Hematopoietic multipotent progenitor cell treated with erythropoietin and hydrocortisone succinate and interleukin-3 and kit ligand, for 15 days (in vitro differentiated cells): ENCODE measurements around the gene TNFAIP6.
"Not testable (repeated sequence)": the region's sequence is repeated elsewhere in the genome, so short reads cannot be mapped to it uniquely, and the experiment has no call there.

Experiments
- DNase-seq: peaks from one replicate; pipeline ENCODE4 v3.0.0-alpha.2; 2015; ENCODE audit warnings: low spot score

Gene TNFAIP6

GRCh38 chr2:151357359-151357758 lies at the start of gene TNFAIP6:
Gene TNFAIP6, plus strand, starts transcription at chr2:151357592. Its CDS starts 75 bp downstream, at chr2:151357667.
- DNase-seq: no peak

DNA sequence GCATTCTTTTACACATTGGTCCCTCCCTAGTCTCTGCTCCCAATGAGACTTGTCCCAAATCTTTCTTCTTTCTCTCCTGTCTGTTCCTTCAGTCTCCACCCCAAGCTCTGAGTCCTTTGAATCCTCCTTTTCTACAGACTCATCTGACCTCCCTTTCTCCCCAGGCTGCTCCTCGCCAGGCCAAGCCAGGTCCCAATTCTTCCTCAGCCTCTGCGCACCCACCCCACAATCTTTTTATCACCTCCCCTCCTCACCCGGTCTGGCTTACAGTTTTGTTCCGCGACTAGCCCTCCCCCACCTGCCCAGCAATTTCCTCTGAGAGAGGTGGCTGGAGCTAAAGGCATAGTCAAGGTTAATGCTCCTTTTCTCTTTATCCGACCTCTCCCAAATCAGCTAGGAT lies 47.1 kb upstream of the TNFAIP6 start:
- not testable (repeated sequence) for DNase-seq

GRCh38 chr2:151312440-151312839 lies 45.0 kb upstream of the TNFAIP6 start:
- DNase-seq: not testable (repeated sequence)

DNA sequence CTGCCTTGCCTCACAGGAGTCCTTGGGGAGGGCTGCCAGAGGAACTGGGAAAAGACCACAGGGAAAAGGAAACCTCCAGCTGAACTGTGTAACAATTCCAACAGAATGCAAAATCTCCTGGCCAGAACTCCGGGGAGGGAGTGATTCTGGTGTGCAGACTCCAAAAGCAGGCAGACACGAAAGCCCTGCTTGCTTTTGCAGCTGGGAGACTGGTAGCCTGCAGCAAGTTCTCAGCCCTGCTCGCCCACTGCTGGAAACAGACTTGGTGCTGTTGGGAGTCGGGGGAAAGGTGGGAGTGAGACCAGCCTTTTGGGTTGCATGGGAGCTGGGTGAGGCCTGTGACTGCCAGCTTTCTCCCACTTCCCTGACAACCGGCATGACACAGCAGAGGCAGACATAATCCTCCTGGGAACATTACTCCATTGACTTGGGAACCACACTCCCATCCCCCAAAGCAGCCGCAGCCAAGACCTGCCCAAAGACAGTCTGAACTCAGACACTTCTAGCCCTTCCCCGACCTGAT lies 42.0 kb upstream of the TNFAIP6 start:
- DNase-seq: no peak

DNA sequence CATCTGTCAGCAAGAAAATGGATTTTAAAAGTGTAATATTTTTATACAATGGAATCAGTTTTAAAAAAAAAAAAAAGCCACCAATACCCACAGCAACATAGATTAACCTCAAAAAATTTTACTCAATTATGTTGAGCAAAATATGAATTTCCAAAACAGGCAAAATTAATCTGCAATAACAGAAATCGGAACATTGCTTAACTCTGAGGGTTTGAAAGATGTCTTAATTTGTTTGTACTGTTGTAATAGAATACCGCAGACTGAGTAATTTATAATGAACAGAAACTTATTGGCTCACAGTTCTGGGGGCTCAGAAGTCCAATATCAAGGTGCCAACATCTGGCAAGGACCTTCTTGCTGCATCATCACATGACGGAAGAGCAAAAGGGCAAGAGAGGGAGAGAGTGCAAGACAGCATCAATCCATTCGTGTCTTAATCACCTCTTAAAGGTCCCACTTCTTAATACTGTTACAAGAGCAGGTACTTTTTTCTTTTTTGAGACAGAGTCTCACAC lies 31.8 kb upstream of the TNFAIP6 start:
- no peak for DNase-seq

- no peak for DNase-seq
Observed at GRCh38 chr2:151326554-151326953, 30.8 kb upstream of the TNFAIP6 start.

- DNase-seq: no peak
Observed at GRCh38 chr2:151329998-151330397, 27.4 kb upstream of the TNFAIP6 start.

DNA sequence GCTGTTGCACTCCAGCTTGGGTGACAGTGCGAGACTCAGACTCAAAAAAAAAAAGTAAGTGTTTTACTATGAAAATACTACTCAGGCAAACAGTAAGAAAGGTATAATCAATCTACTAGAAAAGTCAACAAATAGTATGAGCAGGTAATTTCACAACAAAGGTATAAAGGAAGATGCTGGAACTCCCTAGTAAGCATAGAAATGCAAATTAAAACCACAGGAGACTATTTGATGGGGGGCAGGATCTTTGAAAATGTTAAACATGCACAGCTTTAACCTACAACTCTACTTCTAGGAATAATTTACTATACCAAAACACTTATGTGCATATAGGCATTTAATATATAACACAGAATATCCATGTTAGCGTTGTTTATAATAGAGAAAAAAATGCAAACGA lies 24.3 kb upstream of the TNFAIP6 start:
- DNase-seq: no peak

DNA sequence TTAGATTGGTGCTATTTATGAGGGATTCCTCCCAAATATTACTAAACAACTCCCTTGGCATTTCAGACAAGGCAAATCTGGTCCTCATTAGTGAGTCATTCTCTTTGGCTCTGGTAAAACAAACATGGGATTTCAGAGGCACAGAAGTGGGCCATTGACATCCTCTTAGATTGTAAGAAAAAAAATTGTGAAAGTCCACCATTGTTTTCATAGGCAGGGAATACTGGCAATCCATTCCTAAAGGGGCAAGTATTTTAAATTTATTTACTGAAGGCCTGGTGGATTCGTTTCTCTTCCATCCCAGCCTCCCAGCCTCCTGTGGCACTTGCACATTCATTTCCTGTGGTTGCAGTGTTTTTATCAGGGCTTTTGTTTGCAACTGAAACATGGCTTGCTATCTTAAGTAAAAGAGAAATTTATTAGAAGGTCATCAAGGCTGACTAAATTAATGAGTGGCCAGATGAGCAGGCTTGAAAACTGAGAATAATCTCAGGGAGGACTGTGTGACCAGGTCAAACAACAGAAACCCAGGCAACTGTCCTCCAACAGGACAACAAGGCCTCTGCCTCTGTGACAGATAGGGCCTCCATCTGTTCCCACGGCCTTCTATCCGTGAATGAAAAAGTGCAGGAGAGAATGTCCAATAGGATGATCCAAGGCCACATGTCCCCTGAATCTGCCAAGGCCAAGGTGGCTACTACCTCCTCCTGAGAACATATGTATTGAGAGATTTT lies 23.1 kb upstream of the TNFAIP6 start:
- DNase-seq: no peak

GRCh38 chr2:151336863-151337371 lies 20.5 kb upstream of the TNFAIP6 start:
- DNase-seq: no peak

GRCh38 chr2:151337643-151338042 lies 19.7 kb upstream of the TNFAIP6 start:
- DNase-seq: no peak

DNA sequence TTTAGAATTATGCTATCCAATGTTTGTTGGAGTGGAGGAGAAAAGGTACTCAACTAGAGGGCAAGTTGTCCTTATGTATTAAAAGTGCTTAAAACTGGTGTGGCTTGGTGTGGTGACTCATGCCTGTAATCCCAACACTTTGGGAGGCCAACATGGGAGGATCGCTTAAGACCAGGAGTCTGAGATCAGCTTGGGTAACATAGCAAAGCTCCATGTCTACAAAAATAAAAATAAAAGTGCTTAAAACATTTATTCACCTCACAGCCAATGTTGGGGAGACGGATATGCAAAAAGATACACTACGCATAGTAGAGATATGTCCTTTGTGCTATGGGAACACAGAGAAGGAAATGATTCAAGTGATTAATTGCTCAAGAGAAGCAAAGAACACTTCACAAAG lies 19.3 kb upstream of the TNFAIP6 start:
- DNase-seq: no peak

DNA sequence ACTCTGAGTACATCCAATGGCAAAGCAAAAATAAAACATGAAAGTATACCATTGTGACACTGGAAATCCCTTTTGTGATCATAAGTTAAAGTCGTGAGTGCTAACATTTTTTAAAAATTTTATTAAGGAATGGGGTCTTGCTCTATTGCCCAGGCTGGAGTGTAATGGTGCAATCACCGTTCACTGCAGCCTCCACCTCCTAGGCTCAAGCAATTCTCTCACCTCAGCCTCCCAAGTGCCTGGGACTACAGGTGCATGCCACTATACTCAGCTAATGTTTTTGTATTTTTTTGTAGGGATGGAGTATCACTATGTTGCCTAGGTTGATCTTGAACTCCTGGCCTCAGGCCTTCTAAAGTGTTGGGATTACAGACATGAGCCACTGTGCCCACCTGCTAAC lies 14.3 kb upstream of the TNFAIP6 start:
- no peak for DNase-seq

- not testable (repeated sequence) for DNase-seq
Observed at GRCh38 chr2:151344191-151344590, 13.2 kb upstream of the TNFAIP6 start.

- DNase-seq: no peak
Observed at GRCh38 chr2:151344906-151345305, 12.5 kb upstream of the TNFAIP6 start.

- DNase-seq: no peak
Observed at GRCh38 chr2:151347294-151347693, 10.1 kb upstream of the TNFAIP6 start.

- no peak for DNase-seq
Observed at GRCh38 chr2:151347906-151348305, 9.5 kb upstream of the TNFAIP6 start.

- DNase-seq: no peak
Observed at GRCh38 chr2:151350579-151351195, 6.7 kb upstream of the TNFAIP6 start.

DNA sequence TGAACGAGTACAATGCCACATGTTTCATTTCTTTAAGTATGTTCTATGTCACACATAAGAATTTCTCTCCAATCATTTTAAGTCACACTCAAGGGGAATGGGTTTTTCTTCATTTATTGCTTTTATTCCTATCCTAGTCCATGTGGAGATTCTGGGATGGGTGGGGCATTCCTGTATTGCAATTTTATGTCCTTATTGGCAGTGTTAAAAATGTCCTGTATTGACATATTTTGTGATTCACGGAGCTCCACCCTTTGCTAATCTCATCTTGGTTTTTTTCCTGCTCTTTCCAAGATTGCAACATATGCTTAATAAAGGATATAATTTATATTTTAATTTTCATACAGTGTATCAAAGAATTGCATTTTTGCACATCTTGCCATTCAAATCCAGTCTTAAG lies 3.4 kb upstream of the TNFAIP6 start:
- DNase-seq: no peak

GRCh38 chr2:151354807-151355206 lies 2.6 kb upstream of the TNFAIP6 start:
- no peak for DNase-seq

DNA sequence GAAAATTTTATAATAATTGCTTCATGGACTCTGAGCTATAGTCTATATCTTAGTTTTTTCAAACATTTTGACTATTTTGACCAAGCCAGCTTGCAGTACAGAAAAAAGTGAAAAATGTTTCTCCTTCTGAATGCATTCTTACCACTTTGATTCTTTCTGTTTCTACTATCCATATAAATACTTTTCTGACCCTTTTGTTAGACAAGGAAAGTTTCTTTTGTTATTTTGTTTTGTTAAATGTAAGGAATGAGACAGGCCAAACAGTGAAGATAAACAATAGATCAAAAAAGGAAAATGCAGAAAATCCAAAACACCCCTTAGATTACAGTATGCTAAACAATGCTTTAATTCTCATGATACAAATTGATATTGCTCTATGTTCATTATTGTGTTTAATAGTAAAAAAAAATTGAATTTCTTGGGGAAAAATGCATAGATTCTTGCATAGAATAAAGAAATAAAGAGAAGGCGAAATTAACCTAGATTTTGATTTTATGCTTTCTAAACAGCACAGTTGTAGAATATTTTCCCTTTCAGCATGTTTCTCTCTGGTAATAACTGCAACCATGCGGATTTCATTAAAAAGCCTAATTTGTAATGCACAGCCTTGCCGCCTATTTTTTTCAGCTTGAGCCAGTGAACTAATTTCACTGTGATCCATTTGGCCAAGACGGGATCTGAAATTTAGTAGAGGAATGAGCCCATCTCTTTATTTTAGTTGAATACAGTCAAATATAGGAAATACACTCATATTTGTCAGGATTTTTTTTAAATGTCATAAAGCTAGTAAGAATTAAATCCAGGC lies 976 bp downstream of the TNFAIP6 start:
- no peak for DNase-seq

GRCh38 chr2:151359768-151360461 lies 2.5 kb downstream of the TNFAIP6 start:
- DNase-seq: no peak
